ENCODE data around the gene KHDRBS2. TPM values are rescaled to one million over a fixed set of nuclear protein-coding genes. Genes with fewer than 3 reads are reported as not detected.

Gene KHDRBS2
- total and polyA plus RNA-seq, 2 of the 13 experiments (the other 11 are each of a cell fraction or from before 2014, with no cell fraction given), result not detected

DNA sequence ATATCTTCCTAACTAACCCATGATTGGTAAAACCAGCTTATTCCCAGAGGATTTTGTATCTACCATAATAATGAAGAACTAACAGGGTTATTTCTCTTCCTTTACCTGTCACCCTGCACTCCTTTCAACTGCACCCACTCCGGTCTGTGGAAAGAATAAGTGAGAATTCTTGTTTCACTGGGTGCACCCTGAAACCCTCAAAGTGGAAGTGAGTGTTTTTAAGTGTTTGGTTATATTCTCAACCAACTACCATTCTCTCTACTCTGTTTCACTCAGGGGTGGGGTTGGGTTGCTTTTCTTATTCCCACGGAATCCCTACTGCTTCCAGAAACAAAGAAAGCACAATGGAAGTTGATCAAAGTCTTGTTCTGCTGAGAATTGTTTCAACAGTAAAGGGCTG is 42.6 kb upstream of the KHDRBS2 start:
- no peak for DNase-seq (ENCODE audit: low spot score)
- Histone ChIP-seq H3K9ac (ENCODE audit: insufficient read depth, low read depth, low read length) (no peak overlapping the region), H3K27me3 (ENCODE audit: control insufficient read depth in 1 of 2, insufficient read depth in 2 of 2, low read length in 2 of 2) (no peaks in the 10 kb centered on the region), H3K4me2 (ENCODE audit: low read depth, low read length) (no peak overlapping the region), H3K4me1 (ENCODE audit: insufficient read depth, low read length) (no peaks in the 10 kb centered on the region), H3K4me3 (replicated peaks in 1 of 3; ENCODE audit: insufficient read depth in 1 of 3, low read depth in 2 of 3, low read length in 3 of 3) (no peak overlapping the region), H4K20me1 (ENCODE audit: insufficient read depth, low read length) (no peaks in the 10 kb centered on the region), H3K36me3 (replicated peaks in 1 of 2; ENCODE audit: control insufficient read depth in 1 of 2, insufficient read depth in 2 of 2, low read length in 2 of 2) (no peaks in the 10 kb centered on the region), H2AFZ (ENCODE audit: low read length) (no peak overlapping the region), H3K27ac (ENCODE audit: extremely low read length, insufficient read depth, low read length) (no peak overlapping the region), H3K79me2 (ENCODE audit: insufficient read depth, low read length) (no peaks in the 10 kb centered on the region), H3K9me3 (ENCODE audit: low read length) (0 out of 2 replicates have a peak, but pooled peaks cover 4% of the 10 kb centered on the region)
- TF ChIP-seq ZNF282 (IDR thresholded peaks at IDR 0.05; ENCODE audit: partially characterized antibody) (no peak), ZNF34 (CRISPR knock-in tag; IDR thresholded peaks at IDR 0.05; ENCODE audit: borderline replicate concordance) (no peak), NRL (CRISPR knock-in tag; IDR thresholded peaks at IDR 0.05; ENCODE audit: borderline replicate concordance) (no peak)
- intact Hi-C loops (cut with micrococcal nuclease; ENCODE audit: unreplicated experiment), result no loop called here
- POLR2A ChIA-PET, result no interaction called here
- no peak for FAIRE-seq
- in situ Hi-C loops (cut with HindIII; ENCODE audit: extremely low pct_ligation_motif_present, low pct_unique_long_range_greater_than_20kb), result no loop called here
- CTCF ChIA-PET (ENCODE audit: low intra/inter-chr PET ratio, low total read pairs), result no interaction called here
- no peak for ATAC-seq
- 9% methylated on average over 2 of the region's 2 CpGs for WGBS (ENCODE audit: low lambda C conversion rate)
- no TSS peak for BruUV-seq (replicated peaks)

DNA sequence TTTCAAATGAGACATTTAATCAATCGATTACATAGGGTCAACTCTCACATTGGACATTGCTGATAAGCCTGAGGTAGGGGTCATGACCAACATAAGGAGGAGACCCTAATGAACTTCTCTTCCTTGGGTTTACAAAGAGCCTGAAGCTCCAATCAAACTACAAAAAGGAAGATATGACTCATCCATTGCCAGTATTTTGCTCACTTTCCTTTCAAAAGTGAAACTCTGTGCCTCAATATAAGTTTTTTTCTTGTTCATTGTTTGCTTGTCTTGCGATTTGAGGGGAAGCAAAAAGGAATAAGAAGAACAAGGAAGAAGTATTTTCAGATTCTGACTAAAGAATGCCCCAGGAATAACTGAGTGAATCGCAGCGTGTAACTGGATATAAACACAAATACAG is 38.8 kb upstream of the KHDRBS2 start:
- no peak overlapping the region for H3K9ac ChIP-seq (ENCODE audit: insufficient read depth, low read depth, low read length)
- intact Hi-C loops (cut with micrococcal nuclease; ENCODE audit: unreplicated experiment) (no loop called here), in situ Hi-C loops (cut with HindIII; ENCODE audit: extremely low pct_ligation_motif_present, low pct_unique_long_range_greater_than_20kb) (no loop called here)
- H3K36me3 ChIP-seq (replicated peaks in 1 of 2; ENCODE audit: control insufficient read depth in 1 of 2, insufficient read depth in 2 of 2, low read length in 2 of 2), result no peaks in the 10 kb centered on the region
- no peak for ATAC-seq
- ChIA-PET POLR2A (no interaction called here), CTCF (ENCODE audit: low intra/inter-chr PET ratio, low total read pairs) (no interaction called here)
- H3K4me1 ChIP-seq (ENCODE audit: insufficient read depth, low read length), result no peaks in the 10 kb centered on the region
- H3K4me3 ChIP-seq (replicated peaks in 1 of 3; ENCODE audit: insufficient read depth in 1 of 3, low read depth in 2 of 3, low read length in 3 of 3), result no peak overlapping the region
- no peak for FAIRE-seq
- DNase-seq (ENCODE audit: low spot score), result no peak
- no peak overlapping the region for H3K4me2 ChIP-seq (ENCODE audit: low read depth, low read length)
- no peaks in the 10 kb centered on the region for H4K20me1 ChIP-seq (ENCODE audit: insufficient read depth, low read length)
- 15% methylated on average over 4 of the region's 4 CpGs for WGBS (ENCODE audit: low lambda C conversion rate)
- no TSS peak for BruUV-seq (replicated peaks)
- H3K79me2 ChIP-seq (ENCODE audit: insufficient read depth, low read length), result no peaks in the 10 kb centered on the region
- no peak overlapping the region for H2AFZ ChIP-seq (ENCODE audit: low read length)
- no peaks in the 10 kb centered on the region for H3K9me3 ChIP-seq (ENCODE audit: low read length)
- no peak overlapping the region for H3K27ac ChIP-seq (ENCODE audit: extremely low read length, insufficient read depth, low read length)
- H3K27me3 ChIP-seq (ENCODE audit: control insufficient read depth in 1 of 2, insufficient read depth in 2 of 2, low read length in 2 of 2), result no peaks in the 10 kb centered on the region
- no peak for TF ChIP-seq ZNF564 (CRISPR knock-in tag; IDR thresholded peaks at IDR 0.05)
- TF ChIP-seq FLYWCH1 (CRISPR knock-in tag; IDR thresholded peaks at IDR 0.05), result no peak
- TF ChIP-seq CENPT (CRISPR knock-in tag; IDR thresholded peaks at IDR 0.05; ENCODE audit: low read depth), result no peak
- TF ChIP-seq NFKBIZ (CRISPR knock-in tag; IDR thresholded peaks at IDR 0.05), result no peak
- TF ChIP-seq, protein P1, sequence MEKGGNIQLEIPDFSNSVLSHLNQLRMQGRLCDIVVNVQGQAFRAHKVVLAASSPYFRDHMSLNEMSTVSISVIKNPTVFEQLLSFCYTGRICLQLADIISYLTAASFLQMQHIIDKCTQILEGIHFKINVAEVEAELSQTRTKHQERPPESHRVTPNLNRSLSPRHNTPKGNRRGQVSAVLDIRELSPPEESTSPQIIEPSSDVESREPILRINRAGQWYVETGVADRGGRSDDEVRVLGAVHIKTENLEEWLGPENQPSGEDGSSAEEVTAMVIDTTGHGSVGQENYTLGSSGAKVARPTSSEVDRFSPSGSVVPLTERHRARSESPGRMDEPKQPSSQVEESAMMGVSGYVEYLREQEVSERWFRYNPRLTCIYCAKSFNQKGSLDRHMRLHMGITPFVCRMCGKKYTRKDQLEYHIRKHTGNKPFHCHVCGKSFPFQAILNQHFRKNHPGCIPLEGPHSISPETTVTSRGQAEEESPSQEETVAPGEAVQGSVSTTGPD (CRISPR knock-in tag; IDR thresholded peaks at IDR 0.05), result no peak
- no peak for TF ChIP-seq ZNF10 (CRISPR knock-in tag; IDR thresholded peaks at IDR 0.05; ENCODE audit: borderline replicate concordance, low read depth)
- no peak for TF ChIP-seq ZNF883 (CRISPR knock-in tag; IDR thresholded peaks at IDR 0.05; ENCODE audit: not compliant biosample characterization)

Data from HepG2 (cell line).